ENCODE measurements around the gene URI1. TPM values are rescaled to one million over a fixed set of nuclear protein-coding genes. Genes with fewer than 3 reads are reported as not detected.

URI1 gene
- total RNA-seq, 2 donors from 2014 or later, result 44.5 to 55.3 TPM

DNA sequence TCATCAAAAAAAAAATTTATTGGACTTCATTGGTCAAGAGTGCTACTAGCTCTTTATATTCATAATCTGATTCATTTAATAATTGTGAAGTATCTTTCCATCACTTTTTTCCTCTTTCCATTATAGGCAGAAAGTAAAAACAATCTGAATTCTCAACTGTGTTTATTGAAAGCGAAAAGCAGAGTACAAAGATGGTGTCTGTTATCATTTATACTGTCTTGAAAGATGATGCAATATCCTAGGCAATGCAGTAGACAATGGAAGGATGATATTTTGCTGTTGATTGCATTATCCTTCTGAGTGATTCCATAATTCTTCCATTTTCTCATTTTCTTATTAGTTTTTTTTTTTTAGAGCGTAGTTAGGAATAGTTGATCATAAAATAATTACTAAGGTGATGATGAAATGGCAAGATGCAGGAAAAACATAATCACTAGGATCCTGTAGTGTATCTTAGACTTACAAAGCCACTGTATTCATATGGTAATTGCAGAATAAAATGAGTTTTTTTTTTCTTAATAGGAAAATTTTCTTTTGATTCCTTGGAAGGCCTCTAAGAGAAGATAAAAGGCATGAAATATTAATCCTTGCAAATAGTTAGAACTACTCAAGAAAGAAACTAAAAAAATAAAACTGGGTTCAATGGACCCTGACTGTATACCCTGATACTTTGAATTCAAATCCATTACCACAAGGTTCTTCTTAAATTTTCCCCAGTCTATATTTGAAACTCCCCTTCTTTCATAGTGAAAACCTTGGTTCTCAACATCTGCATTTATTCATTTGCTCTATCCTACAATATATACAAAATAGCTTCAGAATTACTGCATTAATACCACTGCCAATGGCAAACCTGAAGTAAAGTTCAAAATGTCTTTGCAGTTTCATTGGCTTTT is 11.6 kb downstream of the URI1 start:
- ATAC-seq (ENCODE audit: insufficient number of reproducible peaks, low FRiP score, low read depth), result no peak
- Histone ChIP-seq H3K27me3 (replicated peaks; ENCODE audit: insufficient read depth) (no peaks in the 10 kb centered on the region), H3K27ac (no peak overlapping the region), H3K4me1 (ENCODE audit: control insufficient read depth in 1 of 2, low read depth in 2 of 2) (no peaks in the 10 kb centered on the region), H3K9me3 (no peaks in the 10 kb centered on the region), H3K36me3 (no peaks in the 10 kb centered on the region), H3K4me3 (no peak overlapping the region)
- TF ChIP-seq, protein P1, sequence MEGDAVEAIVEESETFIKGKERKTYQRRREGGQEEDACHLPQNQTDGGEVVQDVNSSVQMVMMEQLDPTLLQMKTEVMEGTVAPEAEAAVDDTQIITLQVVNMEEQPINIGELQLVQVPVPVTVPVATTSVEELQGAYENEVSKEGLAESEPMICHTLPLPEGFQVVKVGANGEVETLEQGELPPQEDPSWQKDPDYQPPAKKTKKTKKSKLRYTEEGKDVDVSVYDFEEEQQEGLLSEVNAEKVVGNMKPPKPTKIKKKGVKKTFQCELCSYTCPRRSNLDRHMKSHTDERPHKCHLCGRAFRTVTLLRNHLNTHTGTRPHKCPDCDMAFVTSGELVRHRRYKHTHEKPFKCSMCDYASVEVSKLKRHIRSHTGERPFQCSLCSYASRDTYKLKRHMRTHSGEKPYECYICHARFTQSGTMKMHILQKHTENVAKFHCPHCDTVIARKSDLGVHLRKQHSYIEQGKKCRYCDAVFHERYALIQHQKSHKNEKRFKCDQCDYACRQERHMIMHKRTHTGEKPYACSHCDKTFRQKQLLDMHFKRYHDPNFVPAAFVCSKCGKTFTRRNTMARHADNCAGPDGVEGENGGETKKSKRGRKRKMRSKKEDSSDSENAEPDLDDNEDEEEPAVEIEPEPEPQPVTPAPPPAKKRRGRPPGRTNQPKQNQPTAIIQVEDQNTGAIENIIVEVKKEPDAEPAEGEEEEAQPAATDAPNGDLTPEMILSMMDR (IDR thresholded peaks at IDR 0.05), result no peak
- no peak for DNase-seq (ENCODE audit: low spot score)

DNA sequence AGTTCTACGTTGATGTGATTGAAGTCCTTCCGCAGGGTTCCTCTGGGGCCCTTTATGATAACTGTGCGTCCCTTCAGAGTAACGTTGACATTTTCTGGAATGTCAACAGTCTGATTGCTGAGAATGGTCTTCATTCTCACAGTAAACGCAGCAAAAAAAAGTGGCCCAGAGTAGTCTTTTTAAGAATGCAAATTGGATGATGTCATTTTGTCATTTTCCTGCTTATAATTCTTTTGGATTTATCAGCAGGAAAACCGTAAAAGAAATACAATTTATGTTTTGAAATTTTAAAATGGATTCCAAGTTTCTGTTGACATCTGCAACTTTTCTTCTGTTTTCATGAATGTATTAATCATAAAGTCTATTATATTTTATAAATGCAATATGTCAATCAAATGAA is 14.8 kb downstream of the URI1 start:
- ATAC-seq (ENCODE audit: insufficient number of reproducible peaks, low FRiP score, low read depth), result no peak
- TF ChIP-seq, protein P1 (IDR thresholded peaks at IDR 0.05), result no peak
- H3K36me3 ChIP-seq, result no peaks in the 10 kb centered on the region

DNA sequence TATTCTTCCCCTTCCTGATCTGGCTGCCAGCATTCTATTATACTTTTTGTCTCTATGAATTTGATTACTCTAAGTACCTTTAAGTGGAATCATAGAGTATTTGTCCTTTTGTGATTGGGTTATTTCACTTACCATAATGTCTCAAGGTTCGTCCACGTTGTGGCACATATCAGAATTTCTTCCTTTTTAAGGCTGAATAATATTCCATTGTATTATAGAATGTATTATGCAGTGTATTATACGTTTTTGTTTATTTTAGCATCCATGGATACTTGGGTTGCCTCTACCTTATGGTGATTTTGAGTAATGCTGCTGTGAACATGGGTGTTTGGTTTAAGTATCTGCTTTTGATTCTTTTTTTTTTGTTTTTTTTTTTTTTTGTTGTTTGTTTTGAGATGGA is 19.3 kb downstream of the URI1 start:
- Histone ChIP-seq H3K36me3 (no peaks in the 10 kb centered on the region), H3K4me3 (no peak overlapping the region), H3K9me3 (no peaks in the 10 kb centered on the region), H3K27ac (no peak overlapping the region), H3K27me3 (replicated peaks; ENCODE audit: insufficient read depth) (no peaks in the 10 kb centered on the region), H3K4me1 (ENCODE audit: control insufficient read depth in 1 of 2, low read depth in 2 of 2) (peaks cover 17 to 18% of the 10 kb centered on the region in 2 donors)
- TF ChIP-seq, protein P1 (IDR thresholded peaks at IDR 0.05), result no peak
- no peak for ATAC-seq (ENCODE audit: insufficient number of reproducible peaks, low FRiP score, low read depth)
- DNase-seq (ENCODE audit: low spot score), result no peak

More for the DNA sequence above, 14.8 kb downstream of the URI1 start:
- Histone ChIP-seq H3K9me3 (no peaks in the 10 kb centered on the region), H3K27ac (no peak overlapping the region), H3K4me3 (no peak overlapping the region), H3K27me3 (replicated peaks; ENCODE audit: insufficient read depth) (no peaks in the 10 kb centered on the region), H3K4me1 (ENCODE audit: control insufficient read depth in 1 of 2, low read depth in 2 of 2) (no peaks in the 10 kb centered on the region)
- DNase-seq (ENCODE audit: low spot score), result no peak

DNA sequence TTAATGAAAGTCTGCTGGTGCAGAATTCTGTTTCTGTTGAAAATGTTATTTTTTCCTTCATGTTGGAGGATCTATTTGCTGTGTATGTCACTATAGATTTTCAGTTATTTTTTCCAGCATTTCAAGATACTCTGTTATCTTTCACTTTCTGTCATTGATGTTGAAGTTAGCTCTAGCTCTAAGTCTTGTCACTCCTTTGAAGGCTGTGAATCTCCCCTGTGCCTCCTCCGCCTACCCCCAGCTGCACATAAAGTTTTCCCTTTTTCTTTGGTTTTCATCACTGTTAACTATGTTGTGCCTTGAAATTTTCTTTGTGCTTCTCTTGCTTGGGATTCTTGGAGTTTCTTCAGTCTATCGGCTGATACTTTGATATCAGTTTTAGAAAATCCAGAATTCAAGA is 20.8 kb downstream of the URI1 start:
- ATAC-seq (ENCODE audit: insufficient number of reproducible peaks, low FRiP score, low read depth) (no peak), DNase-seq (ENCODE audit: low spot score) (no peak)
- Histone ChIP-seq H3K9me3 (no peaks in the 10 kb centered on the region), H3K4me3 (no peak overlapping the region), H3K36me3 (no peaks in the 10 kb centered on the region), H3K4me1 (ENCODE audit: control insufficient read depth in 1 of 2, low read depth in 2 of 2) (peaks cover 32% of the 10 kb centered on the region in 2 donors), H3K27me3 (replicated peaks; ENCODE audit: insufficient read depth) (no peaks in the 10 kb centered on the region), H3K27ac (no peak overlapping the region)
- TF ChIP-seq, protein P1 (IDR thresholded peaks at IDR 0.05), result no peak

DNA sequence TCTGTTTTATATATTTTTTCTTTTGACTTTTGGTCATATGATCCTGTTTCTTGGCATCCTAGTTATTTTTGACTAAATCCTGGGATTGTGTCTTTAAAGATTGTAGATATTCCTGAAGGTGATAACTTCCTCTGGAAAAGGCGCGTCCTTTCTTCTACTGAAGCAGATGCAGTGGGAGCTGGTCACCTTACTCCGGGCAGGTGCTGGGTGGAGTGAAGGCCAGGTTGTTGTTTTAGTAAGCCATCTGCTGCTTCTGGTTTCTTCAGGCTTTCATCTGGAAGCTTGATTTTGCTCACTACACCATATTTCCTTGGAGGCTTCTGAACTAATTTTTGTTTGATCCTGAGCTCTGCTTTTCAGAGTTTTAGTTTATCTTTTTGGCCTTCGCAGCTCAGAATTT is 21.5 kb downstream of the URI1 start:
- DNase-seq (ENCODE audit: low spot score), result no peak
- no peak for ATAC-seq (ENCODE audit: insufficient number of reproducible peaks, low FRiP score, low read depth)
- peaks cover 35 to 37% of the 10 kb centered on the region in 2 donors for H3K4me1 ChIP-seq (ENCODE audit: control insufficient read depth in 1 of 2, low read depth in 2 of 2)
- H3K9me3 ChIP-seq, result no peaks in the 10 kb centered on the region
- no peak overlapping the region for H3K27ac ChIP-seq
- H3K36me3 ChIP-seq, result no peaks in the 10 kb centered on the region
- H3K27me3 ChIP-seq (replicated peaks; ENCODE audit: insufficient read depth), result no peaks in the 10 kb centered on the region
- no peak overlapping the region for H3K4me3 ChIP-seq
- TF ChIP-seq, protein P1 (IDR thresholded peaks at IDR 0.05), result no peak
